GM19351 (cell line): ENCODE results near the gene PLEKHA4.
A peak's percentile ranks its signal among the peaks of the same experiment; 100 is the strongest.
"Not testable (repeated sequence)": the region's sequence is repeated elsewhere in the genome, so short reads cannot be mapped to it uniquely, and the experiment has no call there.

Experiments used
- ATAC-seq: cut with Tn5 transposase; IDR thresholded peaks from one replicate; pipeline ENCODE4 v1.9.1; 2021; ENCODE audit warnings: mild to moderate bottlenecking, moderate library complexity; ENCODE audit not compliant: unreplicated experiment

PLEKHA4 gene

GRCh38 chr19:48867123-48867745 is 1.2 kb downstream of the PLEKHA4 start:
- no peak for ATAC-seq

- ATAC-seq = no peak
Measured at GRCh38 chr19:48866692-48867091, 1.7 kb downstream of the PLEKHA4 start.

- ATAC-seq = no peak
Measured at GRCh38 chr19:48862827-48863226, 5.6 kb downstream of the PLEKHA4 start.

GRCh38 chr19:48861313-48861712 is 7.1 kb downstream of the PLEKHA4 start:
- ATAC-seq = no peak

- no peak for ATAC-seq
Measured at GRCh38 chr19:48859711-48860572, 8.5 kb downstream of the PLEKHA4 start.

GRCh38 chr19:48858984-48859710 is 9.3 kb downstream of the PLEKHA4 start:
- ATAC-seq = no peak

- no peak for ATAC-seq
Measured at GRCh38 chr19:48856921-48857320, 11.5 kb downstream of the PLEKHA4 start.

- ATAC-seq = no peak
Measured at GRCh38 chr19:48854103-48854502, 14.3 kb downstream of the PLEKHA4 start.

GRCh38 chr19:48853483-48853882 is 14.9 kb downstream of the PLEKHA4 start:
- no peak for ATAC-seq

- no peak for ATAC-seq
Measured at GRCh38 chr19:48852292-48852691, 16.1 kb downstream of the PLEKHA4 start.

- not testable (repeated sequence) for ATAC-seq
Measured at GRCh38 chr19:48846659-48847058, 21.8 kb downstream of the PLEKHA4 start.

- no peak for ATAC-seq
Measured at GRCh38 chr19:48845384-48845783, 23.0 kb downstream of the PLEKHA4 start.

- ATAC-seq = no peak
Measured at GRCh38 chr19:48844472-48844871, 23.9 kb downstream of the PLEKHA4 start.

GRCh38 chr19:48842789-48843162 is 25.6 kb downstream of the PLEKHA4 start:
- ATAC-seq = no peak

- no peak for ATAC-seq
Measured at GRCh38 chr19:48841571-48841970, 26.8 kb downstream of the PLEKHA4 start.

- ATAC-seq = no peak
Measured at GRCh38 chr19:48841047-48841446, 27.4 kb downstream of the PLEKHA4 start.

- ATAC-seq = no peak
Measured at GRCh38 chr19:48837687-48838086, 30.7 kb downstream of the PLEKHA4 start.

GRCh38 chr19:48837051-48837524 is 31.3 kb downstream of the PLEKHA4 start:
- peak; percentile 62 for ATAC-seq

GRCh38 chr19:48836089-48837017 is 32.1 kb downstream of the PLEKHA4 start, which contains the start of gene HSD17B14:
Gene HSD17B14 (minus strand): TSS chr19:48836491. CDS start chr19:48836411, 80 bp downstream.
- no peak for ATAC-seq

GRCh38 chr19:48835734-48836088 is 32.7 kb downstream of the PLEKHA4 start:
- ATAC-seq = peak; percentile 82
